T-cell (primary cell): ENCODE measurements around the gene PAFAH1B2. TPM values are rescaled to one million over a fixed set of nuclear protein-coding genes. Genes with fewer than 3 reads are reported as not detected.
"Not testable (repeated sequence)": the region's sequence is repeated elsewhere in the genome, so short reads cannot be mapped to it uniquely, and the experiment has no call there.

ENCODE experiments used
- ATAC-seq, 4 experiments: fragments of 200-7000 bp in 3 of 4; fragments of 150-1000 bp in 1 of 4; cut with Tn5 transposase; replicated peaks in 1 of 4; 1 replicate in 3 of 4; 2 replicates in 1 of 4; pipeline ENCODE4 v1.10.0; 2021; ENCODE audit warnings: moderate library complexity in 3 of 4, mild to moderate bottlenecking in 2 of 4, moderate number of reproducible peaks in 1 of 4
- CTCF ChIA-PET, 2 donors: fragments of 300-600 bp; sonication (Branson Sonifier 250); formaldehyde crosslinking; loops; one replicate each; lab custom pipeline; 2022; ENCODE audit warnings: antibody characterized with exemption in 2 of 2; lab: Charles Lee
- POLR2A ChIA-PET, 2 donors: fragments of 300-600 bp; sonication (Branson Sonifier 250); formaldehyde crosslinking; loops; one replicate each; lab custom pipeline; 2022; ENCODE audit warnings: antibody characterized with exemption in 2 of 2; lab: Charles Lee
- DNase-seq, 35 experiments: peaks; one replicate each; pipeline versions ENCODE4 v3.0.0 to v3.0.0-alpha.2; 2013 to 2023
- H3K27ac ChIP-seq: one replicate; pipeline ENCODE4 v1.5.1; 2013; ENCODE audit warnings: low read length
- H3K27me3 ChIP-seq, 2 experiments: replicated peaks in 1 of 2; 1 replicate in 1 of 2; 2 replicates in 1 of 2; pipeline versions ENCODE4 v1.6.1 to v1.7.0; 2013; ENCODE audit warnings: low read length in 1 of 2, mixed read lengths in 1 of 2; ENCODE audit not compliant: control insufficient read depth in 2 of 2, insufficient read depth in 2 of 2; ENCODE audit errors: extremely low read depth in 1 of 2
- H3K36me3 ChIP-seq, 2 donors: 1 replicate in 1 of 2; 2 replicates in 1 of 2; pipeline versions ENCODE4 v1.6.1 to v1.7.0; 2013; ENCODE audit warnings: low read length in 1 of 2; ENCODE audit not compliant: control insufficient read depth in 2 of 2, insufficient read depth in 1 of 2; ENCODE audit errors: extremely low read depth in 1 of 2
- H3K4me1 ChIP-seq, 2 experiments: 1 replicate in 1 of 2; 2 replicates in 1 of 2; pipeline versions ENCODE4 v1.6.1 to v1.7.0; 2013; ENCODE audit warnings: low read length in 2 of 2, mixed read lengths in 1 of 2; ENCODE audit not compliant: insufficient read depth in 2 of 2, control insufficient read depth in 1 of 2; ENCODE audit errors: extremely low read depth in 1 of 2
- H3K4me3 ChIP-seq, 2 donors: 1 replicate in 1 of 2; 2 replicates in 1 of 2; pipeline versions ENCODE4 v1.5.1 to v1.7.0; 2013; ENCODE audit warnings: mild to moderate bottlenecking in 2 of 2, low read length in 1 of 2, moderate library complexity in 1 of 2; ENCODE audit not compliant: control insufficient read depth in 1 of 2; ENCODE audit errors: extremely low read depth in 1 of 2
- H3K9me3 ChIP-seq: 2 replicates; pipeline ENCODE4 v1.7.0; 2013
- H3K27ac Mint-ChIP-seq, 2 donors: one replicate each; pipeline ENCODE4 v1.8.0; 2020 to 2021; ENCODE audit warnings: mild to moderate bottlenecking in 2 of 2, mixed read lengths in 2 of 2
- H3K27me3 Mint-ChIP-seq, 2 donors: one replicate each; pipeline ENCODE4 v1.8.0; 2021 to 2022; ENCODE audit warnings: mixed read lengths in 2 of 2
- H3K36me3 Mint-ChIP-seq: one replicate; pipeline ENCODE4 v1.8.0; 2021; ENCODE audit warnings: mixed read lengths
- H3K4me1 Mint-ChIP-seq, 3 donors: one replicate each; pipeline ENCODE4 v1.8.0; 2020 to 2022; ENCODE audit warnings: mixed read lengths in 3 of 3, mild to moderate bottlenecking in 1 of 3
- H3K4me3 Mint-ChIP-seq, 3 donors: one replicate each; pipeline ENCODE4 v1.8.0; 2020 to 2022; ENCODE audit warnings: mild to moderate bottlenecking in 3 of 3, mixed read lengths in 3 of 3, moderate library complexity in 3 of 3
- H3K9me3 Mint-ChIP-seq, 3 donors: one replicate each; pipeline ENCODE4 v1.8.0; 2020 to 2022; ENCODE audit warnings: mixed read lengths in 3 of 3
- WGBS: methylation state at CpG from one replicate; pipeline ENCODE4 v1.1.5; 2013; ENCODE audit warnings: missing lambda C conversion rate; ENCODE audit not compliant: insufficient coverage; 5-methylcytosine and 5-hydroxymethylcytosine counted together
- total RNA-seq, 35 experiments: library from RNA in 6 of 35; stranded (reverse) in 6 of 35; fragments of 120-200 nt in 1 of 35; gene quantifications; one replicate each; pipeline versions ENCODE4 v1.2.1 to v1.2.4 and lab custom pipeline; 2013 to 2026

PAFAH1B2 gene
- total RNA-seq, 5 donors from 2014 or later (not counting 1 experiment from before 2014, with no cell fraction given), result 44.1 to 55.9 (median 55.6) TPM

DNA sequence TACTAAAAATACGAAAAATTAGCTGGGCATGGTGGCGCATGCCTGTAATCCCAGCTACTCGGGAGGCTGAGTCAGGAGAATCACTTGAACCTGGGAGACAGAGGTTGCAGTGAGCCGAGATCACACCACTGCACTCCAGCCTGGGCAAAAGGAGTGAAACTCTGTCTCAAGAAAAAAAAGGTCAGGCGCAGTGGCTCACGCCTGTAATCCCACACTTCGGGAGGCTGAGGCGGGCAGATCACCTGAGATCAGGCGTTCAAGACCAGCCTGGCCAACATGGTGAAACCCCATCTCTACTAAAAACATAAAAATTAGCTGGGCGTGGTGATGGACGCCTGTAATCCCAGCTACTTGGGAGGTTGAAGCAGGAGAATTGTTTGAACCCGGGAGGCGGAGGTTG lies 39.1 kb downstream of the PAFAH1B2 start:
- H3K27me3 Mint-ChIP-seq, POLR2A ChIA-PET, DNase-seq, ATAC-seq, CTCF ChIA-PET, H3K27me3 ChIP-seq, H3K9me3 Mint-ChIP-seq, H3K27ac Mint-ChIP-seq, H3K9me3 ChIP-seq, H3K4me3 Mint-ChIP-seq, H3K27ac ChIP-seq, H3K4me3 ChIP-seq: not testable (repeated sequence)
- H3K36me3 ChIP-seq, result peaks cover 6 to 26% of the 10 kb centered on the region in 2 donors
- WGBS, result 97% methylated on average over 4 of the region's 13 CpGs
- H3K4me1 ChIP-seq, result peaks cover 14 to 31% of the 10 kb centered on the region in 2 experiments
- peaks cover 23 to 30% (median 23%) of the 10 kb centered on the region in 3 donors for H3K4me1 Mint-ChIP-seq
- H3K36me3 Mint-ChIP-seq, result peaks cover 13% of the 10 kb centered on the region

DNA sequence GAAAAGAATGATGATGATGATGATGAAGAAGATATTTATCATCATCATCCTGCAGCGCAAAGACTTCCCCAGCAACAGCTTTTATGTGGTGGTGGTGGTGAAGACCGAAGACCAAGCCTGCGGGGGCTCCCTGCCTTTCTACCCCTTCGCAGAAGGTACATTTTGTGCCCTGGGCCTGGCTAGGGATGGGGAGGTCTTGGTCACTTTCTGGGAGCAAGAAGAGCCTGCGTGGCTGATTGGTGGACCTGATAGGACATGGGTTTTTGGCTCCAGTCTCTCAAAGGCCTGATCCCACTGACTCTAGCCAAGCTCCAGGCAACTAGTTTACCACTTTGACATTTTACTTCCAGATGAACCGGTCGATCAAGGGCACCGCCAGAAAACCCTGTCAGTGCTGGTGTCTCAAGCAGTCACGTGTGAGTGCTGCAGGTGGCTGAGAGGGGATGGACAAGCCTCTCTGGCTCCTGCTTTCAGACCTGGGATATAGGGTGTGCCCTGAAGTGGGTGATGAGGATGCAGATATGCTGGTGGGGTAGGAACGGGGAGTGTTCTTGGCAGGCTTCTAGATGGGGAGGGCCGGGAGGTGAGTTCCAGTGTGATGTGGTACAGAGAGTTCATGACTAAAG lies 39.8 kb downstream of the PAFAH1B2 start:
- 94% methylated on average over 4 of the region's 11 CpGs for WGBS
- Mint-ChIP-seq H3K36me3 (peaks cover 16% of the 10 kb centered on the region), H3K27me3 (no peaks in the 10 kb centered on the region), H3K27ac (no peak overlapping the region), H3K4me1 (peaks cover 19 to 26% (median 20%) of the 10 kb centered on the region in 3 donors), H3K4me3 (peak overlapping the region in 1 of 3 donors; percentile 34), H3K9me3 (no peaks in the 10 kb centered on the region)
- peaks cover 14 to 27% of the 10 kb centered on the region in 2 experiments for H3K4me1 ChIP-seq
- ATAC-seq (no peak), DNase-seq (no peak)
- no peaks in the 10 kb centered on the region for H3K9me3 ChIP-seq
- H3K36me3 ChIP-seq, result peaks cover 6 to 32% of the 10 kb centered on the region in 2 donors
- POLR2A ChIA-PET, result interaction anchor here in 1 of 2 donors (0.6 kb wide), 1 partner anchor 40 kb away, joined by 3 read pairs; the partner anchor contains the start of gene PAFAH1B2
- CTCF ChIA-PET, result no interaction called here
- H3K27me3 ChIP-seq, result no peaks in the 10 kb centered on the region
- no peak overlapping the region for H3K4me3 ChIP-seq
- H3K27ac ChIP-seq, result no peak overlapping the region

DNA sequence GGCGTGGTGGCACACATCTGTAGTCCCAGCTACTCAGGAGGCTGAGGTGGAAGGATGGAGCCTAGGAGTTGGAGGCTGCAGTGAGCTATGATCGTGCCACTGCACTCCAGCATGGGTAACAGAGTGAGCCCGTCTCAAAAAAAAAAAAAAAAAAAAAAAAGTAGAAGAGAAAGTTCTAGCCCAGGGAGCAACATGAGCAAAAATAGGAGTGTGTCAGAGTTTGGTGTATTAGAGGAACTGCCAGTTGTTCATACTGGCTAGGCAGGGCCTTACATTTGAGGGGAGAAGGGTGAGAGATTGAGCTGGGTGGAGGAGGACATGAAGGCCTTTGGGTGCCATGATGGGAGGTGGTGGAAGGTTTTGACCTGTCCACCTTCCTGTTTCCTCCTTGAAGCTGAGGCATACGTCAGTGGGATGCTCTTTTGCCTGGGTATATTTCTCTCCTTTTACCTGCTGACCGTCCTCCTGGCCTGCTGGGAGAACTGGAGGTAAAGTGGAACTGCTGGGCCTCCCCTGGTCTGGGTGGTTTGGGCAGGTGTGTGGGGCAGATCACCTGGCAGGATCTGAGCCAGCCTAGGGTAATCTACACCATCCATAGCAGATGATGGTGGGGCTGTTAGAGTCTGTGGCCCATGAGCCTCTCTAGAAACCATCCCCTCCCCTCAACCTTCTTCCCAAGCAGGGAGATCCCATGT lies 41.8 kb downstream of the PAFAH1B2 start:
- Histone ChIP-seq H3K9me3 (no peaks in the 10 kb centered on the region), H3K4me1 (peaks cover 1 to 13% of the 10 kb centered on the region in 2 experiments), H3K27ac (no peak overlapping the region), H3K4me3 (no peak overlapping the region), H3K36me3 (peaks cover 6 to 49% of the 10 kb centered on the region in 2 donors), H3K27me3 (no peaks in the 10 kb centered on the region)
- ChIA-PET CTCF (interaction anchor here in 1 of 2 donors (0.6 kb wide), 1 partner anchor 496 kb away, joined by 3 read pairs; no protein-coding TSS in a partner anchor), POLR2A (interaction anchor here (0.6 to 0.7 kb wide), 4 partner anchors 19 to 252 kb away, joined by 3 to 11 read pairs (median 8); no protein-coding TSS in a partner anchor)
- DNase-seq, result no peak
- Mint-ChIP-seq H3K4me3 (no peak overlapping the region), H3K27ac (no peak overlapping the region), H3K4me1 (peaks cover 3 to 11% (median 5%) of the 10 kb centered on the region in 3 donors), H3K36me3 (peaks cover 19% of the 10 kb centered on the region), H3K27me3 (no peaks in the 10 kb centered on the region), H3K9me3 (no peaks in the 10 kb centered on the region)
- ATAC-seq, result no peak
- 93% methylated on average over 2 of the region's 5 CpGs for WGBS

DNA sequence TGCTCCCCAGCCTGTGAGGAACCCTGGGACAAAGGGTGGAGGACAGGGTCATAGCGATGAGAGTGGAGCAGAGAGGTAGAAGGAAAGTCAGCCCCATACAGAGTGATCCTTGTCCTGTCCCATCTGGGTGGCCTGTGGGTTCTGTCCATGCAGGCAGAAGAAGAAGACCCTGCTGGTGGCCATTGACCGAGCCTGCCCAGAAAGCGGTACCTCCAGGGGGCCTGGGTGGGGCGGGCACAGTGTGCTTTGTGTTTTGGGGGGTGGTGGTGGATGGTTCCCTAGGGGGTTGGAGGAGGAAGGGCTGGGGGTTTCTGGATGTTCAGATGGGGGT lies 42.3 kb downstream of the PAFAH1B2 start:
- Mint-ChIP-seq H3K4me1 (peaks cover 0 to 7% (median 0%) of the 10 kb centered on the region in 3 donors), H3K4me3 (no peak overlapping the region), H3K27ac (no peak overlapping the region), H3K27me3 (no peaks in the 10 kb centered on the region), H3K9me3 (no peaks in the 10 kb centered on the region), H3K36me3 (peaks cover 19% of the 10 kb centered on the region)
- ATAC-seq, result no peak
- no peaks in the 10 kb centered on the region for H3K27me3 ChIP-seq
- H3K4me3 ChIP-seq, result no peak overlapping the region
- H3K36me3 ChIP-seq, result peaks cover 6 to 49% of the 10 kb centered on the region in 2 donors
- ChIA-PET CTCF (no interaction called here), POLR2A (interaction anchor here in 1 of 2 donors (0.6 kb wide), 1 partner anchor 8 kb away, joined by 4 read pairs; the partner anchor contains the start of gene SIDT2)
- no peak for DNase-seq
- WGBS, result 100% methylated on average over 1 of the region's 4 CpGs
- no peaks in the 10 kb centered on the region for H3K9me3 ChIP-seq
- peaks cover 0 to 8% of the 10 kb centered on the region in 2 experiments for H3K4me1 ChIP-seq
- no peak overlapping the region for H3K27ac ChIP-seq

DNA sequence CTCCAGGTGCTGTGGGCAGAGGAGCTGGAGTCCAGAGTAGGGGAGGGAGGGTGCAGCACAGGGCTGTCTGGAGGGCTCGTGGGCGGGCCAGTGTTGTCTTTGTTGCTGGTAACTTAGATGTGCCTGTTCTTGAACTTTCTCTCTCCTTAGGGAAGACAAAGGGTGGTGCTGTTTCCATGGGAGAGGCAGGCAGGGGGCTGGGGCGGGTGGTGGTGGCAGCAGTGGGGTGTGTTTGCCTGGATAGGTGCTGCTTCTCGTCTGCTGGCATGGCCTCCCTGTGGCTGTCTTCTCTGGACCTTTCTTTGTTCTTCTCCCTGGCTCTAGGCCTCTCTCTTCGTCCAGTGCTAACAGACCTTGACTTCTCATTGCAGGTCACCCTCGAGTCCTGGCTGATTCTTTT lies 42.9 kb downstream of the PAFAH1B2 start:
- peaks cover 6 to 47% of the 10 kb centered on the region in 2 donors for H3K36me3 ChIP-seq
- H3K27ac ChIP-seq, result no peak overlapping the region
- Mint-ChIP-seq H3K4me3 (no peak overlapping the region), H3K36me3 (peaks cover 19% of the 10 kb centered on the region), H3K27ac (peak overlapping the region in 1 of 2 donors; percentile 14), H3K4me1 (peaks cover 0 to 5% (median under 1%) of the 10 kb centered on the region in 3 donors), H3K9me3 (no peaks in the 10 kb centered on the region), H3K27me3 (no peaks in the 10 kb centered on the region)
- no peaks in the 10 kb centered on the region for H3K27me3 ChIP-seq
- no peaks in the 10 kb centered on the region for H3K9me3 ChIP-seq
- H3K4me1 ChIP-seq, result peaks cover 0 to 6% of the 10 kb centered on the region in 2 experiments
- POLR2A ChIA-PET, result interaction anchor here in 1 of 2 donors (0.6 kb wide), 1 partner anchor 8 kb away, joined by 4 read pairs; the partner anchor contains the start of gene SIDT2
- ATAC-seq (no peak), DNase-seq (no peak)
- WGBS, result 90% methylated on average over 5 of the region's 6 CpGs
- CTCF ChIA-PET, result no interaction called here
- no peak overlapping the region for H3K4me3 ChIP-seq

DNA sequence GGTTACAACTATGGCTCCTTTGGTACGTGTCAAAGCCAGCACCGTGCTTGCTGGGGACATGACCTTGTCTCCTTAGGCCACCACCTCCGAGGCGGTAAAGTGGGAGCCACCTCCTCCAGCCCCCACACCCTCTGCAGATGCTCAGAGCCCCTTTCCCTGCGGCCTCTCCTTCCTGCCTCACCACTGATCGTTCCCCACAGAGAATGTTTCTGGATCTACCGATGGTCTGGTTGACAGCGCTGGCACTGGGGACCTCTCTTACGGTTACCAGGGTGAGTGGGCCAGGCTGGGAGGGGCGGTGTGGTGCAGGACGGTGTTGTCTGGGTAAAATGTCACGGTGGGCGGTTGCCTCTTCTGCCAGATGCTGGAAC lies 43.3 kb downstream of the PAFAH1B2 start:
- no peak overlapping the region for H3K4me3 Mint-ChIP-seq
- peaks cover 0 to 4% (median 4%) of the 10 kb centered on the region in 3 donors for H3K4me1 Mint-ChIP-seq
- Histone ChIP-seq H3K36me3 (peaks cover 6 to 44% of the 10 kb centered on the region in 2 donors), H3K9me3 (no peaks in the 10 kb centered on the region), H3K4me3 (no peak overlapping the region), H3K27ac (no peak overlapping the region), H3K4me1 (peaks cover 0 to 5% of the 10 kb centered on the region in 2 experiments), H3K27me3 (no peaks in the 10 kb centered on the region)
- H3K27me3 Mint-ChIP-seq, result no peaks in the 10 kb centered on the region
- no peaks in the 10 kb centered on the region for H3K9me3 Mint-ChIP-seq
- no peak for DNase-seq
- peaks cover 19% of the 10 kb centered on the region for H3K36me3 Mint-ChIP-seq
- 96% methylated on average over 8 of the region's 13 CpGs for WGBS
- ATAC-seq, result no peak
- ChIA-PET POLR2A (no interaction called here), CTCF (no interaction called here)
- peak overlapping the region in 1 of 2 donors; percentile 14 for H3K27ac Mint-ChIP-seq
